Peyer's patch (tissue), 4 donors: ENCODE results near the gene LRIT2. TPM values are rescaled to one million over a fixed set of nuclear protein-coding genes. Genes with fewer than 3 reads are reported as not detected.

Experiments used
- DNase-seq, 3 donors: peaks; one replicate each; pipeline ENCODE4 v3.0.0-alpha.2; 2017 to 2019
- H3K27ac ChIP-seq, 4 donors: fragments of 200-600 bp; sonication (generic); one replicate each; pipeline ENCODE4 v1.5.1; 2016 to 2019
- H3K27me3 ChIP-seq, 2 donors: fragments of 200-600 bp; sonication (generic); one replicate each; pipeline ENCODE4 v1.5.1; 2019
- H3K36me3 ChIP-seq, 3 donors: fragments of 200-600 bp; sonication (generic); one replicate each; pipeline ENCODE4 v1.5.1; 2016 to 2019
- H3K4me1 ChIP-seq, 4 donors: fragments of 200-600 bp; sonication (generic); one replicate each; pipeline ENCODE4 v1.5.1; 2016 to 2019
- H3K4me3 ChIP-seq, 4 donors: fragments of 200-600 bp; sonication (generic); 1 replicate in 3 of 4; 2 replicates in 1 of 4; pipeline ENCODE4 v1.5.1; 2016 to 2019; ENCODE audit warnings: mild to moderate bottlenecking in 1 of 4
- H3K9me3 ChIP-seq, 4 donors: fragments of 200-600 bp; sonication (generic); one replicate each; pipeline ENCODE4 v1.5.1; 2016 to 2019; ENCODE audit warnings: mild to moderate bottlenecking in 1 of 4
- CTCF ChIP-seq, 6 experiments: fragments of 450-650 bp in 4 of 6; fragments of 200-600 bp in 2 of 6; sonication (generic) in 1 of 6; IDR thresholded peaks; one replicate each; pipeline ENCODE4 v1.5.1; 2017 to 2019; ENCODE audit warnings: antibody characterized with exemption in 6 of 6, mild to moderate bottlenecking in 3 of 6, moderate library complexity in 1 of 6
- POLR2A ChIP-seq, 2 donors: fragments of 450-650 bp; IDR thresholded peaks; one replicate each; pipeline ENCODE4 v1.5.1; 2017; ENCODE audit warnings: antibody characterized with exemption in 2 of 2, mild to moderate bottlenecking in 2 of 2, moderate library complexity in 2 of 2
- total RNA-seq, 4 donors: library from RNA; depleted of rRNA; stranded (reverse); fragments of >200 nt; gene quantifications; one replicate each; pipeline ENCODE4 v1.1.0, GENCODE V29; 2016

LRIT2 gene
- total RNA-seq, 4 donors from 2014 or later: not detected

- Histone ChIP-seq H3K27me3 (no peaks in the 10 kb centered on the region), H3K9me3 (no peaks in the 10 kb centered on the region), H3K4me3 (no peak overlapping the region), H3K4me1 (no peaks in the 10 kb centered on the region), H3K36me3 (peaks cover 0 to 6% (median 0%) of the 10 kb centered on the region in 3 donors), H3K27ac (no peak overlapping the region)
- DNase-seq: no peak
- no peak for TF ChIP-seq CTCF (IDR thresholded peaks at IDR 0.05)
- no peak for TF ChIP-seq POLR2A (IDR thresholded peaks at IDR 0.05)
Observed at GRCh38 chr10:84212014-84212413, 13.3 kb downstream of the LRIT2 start.

- H3K27me3 ChIP-seq: no peaks in the 10 kb centered on the region
- no peaks in the 10 kb centered on the region for H3K9me3 ChIP-seq
- peaks cover 0 to 6% (median 0%) of the 10 kb centered on the region in 3 donors for H3K36me3 ChIP-seq
- no peak overlapping the region for H3K4me3 ChIP-seq
- H3K4me1 ChIP-seq: no peaks in the 10 kb centered on the region
- DNase-seq: no peak
- TF ChIP-seq POLR2A (IDR thresholded peaks at IDR 0.05) (no peak), CTCF (IDR thresholded peaks at IDR 0.05) (no peak)
- no peak overlapping the region for H3K27ac ChIP-seq
Observed at GRCh38 chr10:84211566-84211965, 13.8 kb downstream of the LRIT2 start.

- Histone ChIP-seq H3K27ac (no peak overlapping the region), H3K36me3 (peaks cover 0 to 6% (median 0%) of the 10 kb centered on the region in 3 donors), H3K9me3 (no peaks in the 10 kb centered on the region), H3K27me3 (no peaks in the 10 kb centered on the region), H3K4me3 (no peak overlapping the region), H3K4me1 (no peaks in the 10 kb centered on the region)
- DNase-seq: no peak
- no peak for TF ChIP-seq POLR2A (IDR thresholded peaks at IDR 0.05)
- TF ChIP-seq CTCF (IDR thresholded peaks at IDR 0.05): no peak
Observed at GRCh38 chr10:84208023-84208422, 17.3 kb downstream of the LRIT2 start.

GRCh38 chr10:84205853-84206525 lies 19.4 kb downstream of the LRIT2 start:
- Histone ChIP-seq H3K9me3 (no peaks in the 10 kb centered on the region), H3K4me1 (peaks cover 0 to 11% (median 0%) of the 10 kb centered on the region in 4 donors), H3K27ac (no peak overlapping the region), H3K36me3 (no peaks in the 10 kb centered on the region), H3K4me3 (no peak overlapping the region), H3K27me3 (no peaks in the 10 kb centered on the region)
- DNase-seq: no peak
- TF ChIP-seq POLR2A (IDR thresholded peaks at IDR 0.05): no peak
- TF ChIP-seq CTCF (IDR thresholded peaks at IDR 0.05): no peak

GRCh38 chr10:84205049-84205852 lies 20.1 kb downstream of the LRIT2 start:
- peaks cover 0 to 18% (median 0%) of the 10 kb centered on the region in 4 donors for H3K4me1 ChIP-seq
- H3K27ac ChIP-seq: no peak overlapping the region
- no peaks in the 10 kb centered on the region for H3K9me3 ChIP-seq
- no peaks in the 10 kb centered on the region for H3K27me3 ChIP-seq
- H3K4me3 ChIP-seq: no peak overlapping the region
- TF ChIP-seq CTCF (IDR thresholded peaks at IDR 0.05) (peak in 5 of 6 experiments; percentile 16 to 91 (median 82)), POLR2A (IDR thresholded peaks at IDR 0.05) (no peak)
- DNase-seq: peak; percentile 26 to 85 (median 85)
- no peaks in the 10 kb centered on the region for H3K36me3 ChIP-seq
